H1 (cell line): ENCODE results near the gene PCDHB13. TPM values are rescaled to one million over a fixed set of nuclear protein-coding genes. Genes with fewer than 3 reads are reported as not detected.

Experiments
- CTCF ChIA-PET: fragments of 300-600 bp; sonication (Branson Sonifier 250); formaldehyde crosslinking; loops from one replicate; lab custom pipeline; 2021; ENCODE audit not compliant: partially characterized antibody; lab: Charles Lee
- POLR2A ChIA-PET: fragments of 300-600 bp; sonication (Branson Sonifier 250); formaldehyde crosslinking; loops from one replicate; lab custom pipeline; 2021; ENCODE audit warnings: inconsistent platforms; ENCODE audit not compliant: partially characterized antibody; lab: Charles Lee
- DNase-seq, 2 experiments: peaks; one replicate each; pipeline versions ENCODE4 v3.0.0 to v3.0.0-alpha.2; 2010 to 2022; ENCODE audit warnings: low spot score in 2 of 2, low read depth in 1 of 2, mixed read lengths in 1 of 2
- FAIRE-seq: peaks from 2 replicates; lab custom pipeline; 2011; peaks lifted over from hg19 to GRCh38; lab: Jason Lieb, UNC
- H2AFZ ChIP-seq: 2 replicates; pipeline ENCODE4 v1.8.1; 2012; ENCODE audit warnings: low read length, inconsistent platforms
- H2AK5ac ChIP-seq: 2 replicates; pipeline ENCODE4 v1.6.1; 2013; ENCODE audit warnings: low read depth, low read length
- H2BK120ac ChIP-seq: replicated peaks from 2 replicates; pipeline ENCODE3; 2013; ENCODE audit warnings: low read depth, low read length, inconsistent platforms
- H2BK12ac ChIP-seq: 2 replicates; pipeline ENCODE4 v1.6.1; 2013; ENCODE audit warnings: low read depth, low read length
- H2BK15ac ChIP-seq: 2 replicates; pipeline ENCODE4 v1.6.1; 2013; ENCODE audit warnings: low read length
- H2BK20ac ChIP-seq: 2 replicates; pipeline ENCODE4 v1.6.1; 2013; ENCODE audit warnings: low read length
- H2BK5ac ChIP-seq: 2 replicates; pipeline ENCODE4 v1.6.1; 2013; ENCODE audit warnings: low read depth, low read length
- H3K14ac ChIP-seq: 2 replicates; pipeline ENCODE4 v1.6.1; 2013; ENCODE audit warnings: inconsistent platforms; ENCODE audit not compliant: insufficient read length
- H3K18ac ChIP-seq: 2 replicates; pipeline ENCODE4 v1.6.1; 2013; ENCODE audit warnings: low read length; ENCODE audit errors: extremely low read depth
- H3K23ac ChIP-seq: 2 replicates; pipeline ENCODE4 v1.6.1; 2013; ENCODE audit warnings: inconsistent platforms; ENCODE audit not compliant: insufficient read length
- H3K23me2 ChIP-seq: 2 replicates; pipeline ENCODE4 v1.6.1; 2013; ENCODE audit warnings: low read depth, low read length
- H3K27ac ChIP-seq: 2 replicates; pipeline ENCODE4 v1.6.1; 2011; ENCODE audit warnings: low read depth, low read length, inconsistent platforms
- H3K27me3 ChIP-seq, 4 experiments: replicated peaks in 1 of 4; 1 replicate in 1 of 4; 2 replicates in 3 of 4; pipeline versions ENCODE4 v1.6.1 to v1.8.1; 2011 to 2013; ENCODE audit warnings: low read length in 3 of 4, mild to moderate bottlenecking in 3 of 4, inconsistent platforms in 2 of 4, mixed read lengths in 2 of 4, moderate library complexity in 1 of 4; ENCODE audit not compliant: control insufficient read depth in 3 of 4, insufficient read depth in 3 of 4; ENCODE audit errors: extremely low read depth in 1 of 4
- H3K36me3 ChIP-seq, 4 experiments: 2 replicates each; pipeline versions ENCODE4 v1.6.1 to v1.8.1; 2011 to 2013; ENCODE audit warnings: mild to moderate bottlenecking in 4 of 4, low read length in 3 of 4, moderate library complexity in 2 of 4, control low read depth in 1 of 4, inconsistent platforms in 1 of 4; ENCODE audit not compliant: insufficient read depth in 4 of 4, control insufficient read depth in 2 of 4
- H3K4ac ChIP-seq: replicated peaks from 2 replicates; pipeline ENCODE3; 2013; ENCODE audit warnings: low read length, low read depth, mixed read lengths, inconsistent platforms; ENCODE audit not compliant: insufficient read length
- H3K4me1 ChIP-seq, 4 experiments: replicated peaks in 1 of 4; 1 replicate in 1 of 4; 2 replicates in 3 of 4; pipeline versions ENCODE4 v1.6.1 to v1.8.1; 2011 to 2013; ENCODE audit warnings: low read length in 3 of 4, inconsistent platforms in 2 of 4, mixed read lengths in 1 of 4; ENCODE audit not compliant: insufficient read depth in 4 of 4, control insufficient read depth in 3 of 4
- H3K4me2 ChIP-seq, 2 experiments: 2 replicates each; pipeline versions ENCODE4 v1.6.1 to v1.8.1; 2011 to 2013; ENCODE audit warnings: low read depth in 2 of 2, low read length in 2 of 2, control low read depth in 1 of 2, inconsistent platforms in 1 of 2, mild to moderate bottlenecking in 1 of 2; ENCODE audit not compliant: insufficient read depth in 1 of 2
- H3K4me3 ChIP-seq, 4 experiments: fragments of 200-600, 300-600 bp in 1 of 4; sonication (generic), shearing (Covaris generic), sonication (Bioruptor Twin) in 1 of 4; 2 replicates each; pipeline versions ENCODE4 v1.5.1 to v1.8.1; 2011 to 2016; ENCODE audit warnings: low read length in 4 of 4, low read depth in 3 of 4, control low read depth in 2 of 4, inconsistent platforms in 2 of 4, mild to moderate bottlenecking in 2 of 4, mixed read lengths in 1 of 4, moderate library complexity in 1 of 4; ENCODE audit not compliant: insufficient read depth in 2 of 4; ENCODE audit errors: extremely low read depth in 1 of 4
- H3K56ac ChIP-seq: replicated peaks from 2 replicates; pipeline ENCODE3; 2013; ENCODE audit warnings: low read depth, mild to moderate bottlenecking, mixed read lengths, low read length, inconsistent platforms; ENCODE audit not compliant: insufficient read length
- H3K79me1 ChIP-seq: 2 replicates; pipeline ENCODE4 v1.6.1; 2013; ENCODE audit warnings: low read depth, low read length, control low read depth
- H3K79me2 ChIP-seq, 2 experiments: 2 replicates each; pipeline versions ENCODE4 v1.6.1 to v1.8.1; 2012 to 2013; ENCODE audit warnings: low read length in 2 of 2, mild to moderate bottlenecking in 2 of 2, inconsistent platforms in 1 of 2; ENCODE audit not compliant: insufficient read depth in 2 of 2, control insufficient read depth in 1 of 2
- H3K9ac ChIP-seq, 4 experiments: replicated peaks in 1 of 4; 1 replicate in 1 of 4; 2 replicates in 3 of 4; pipeline versions ENCODE4 v1.6.1 to v1.8.1; 2011 to 2013; ENCODE audit warnings: low read depth in 3 of 4, low read length in 3 of 4, control low read depth in 2 of 4, mild to moderate bottlenecking in 2 of 4, moderate library complexity in 2 of 4, inconsistent platforms in 1 of 4; ENCODE audit errors: extremely low read depth in 1 of 4
- H3K9me3 ChIP-seq, 2 experiments: 2 replicates each; pipeline versions ENCODE4 v1.6.1 to v1.8.1; 2012 to 2013; ENCODE audit warnings: mild to moderate bottlenecking in 2 of 2, moderate library complexity in 2 of 2, control low read depth in 1 of 2, inconsistent platforms in 1 of 2, low read depth in 1 of 2, low read length in 1 of 2, mixed read lengths in 1 of 2; ENCODE audit not compliant: insufficient read depth in 2 of 2
- H4K20me1 ChIP-seq, 2 experiments: replicated peaks in 1 of 2; 2 replicates each; pipeline versions ENCODE3 to v1.8.1; 2011 to 2013; ENCODE audit warnings: inconsistent platforms in 2 of 2, low read length in 2 of 2, mild to moderate bottlenecking in 1 of 2; ENCODE audit not compliant: insufficient read depth in 2 of 2, control insufficient read depth in 1 of 2
- H4K5ac ChIP-seq: 2 replicates; pipeline ENCODE4 v1.6.1; 2013; ENCODE audit warnings: low read length, low read depth, mixed read lengths, inconsistent platforms; ENCODE audit not compliant: insufficient read length
- H4K8ac ChIP-seq: 2 replicates; pipeline ENCODE4 v1.8.0; 2013; ENCODE audit warnings: mild to moderate bottlenecking, moderate library complexity, low read length, inconsistent platforms; ENCODE audit not compliant: insufficient read depth; ENCODE audit errors: extremely low read depth
- H4K91ac ChIP-seq: replicated peaks from 2 replicates; pipeline ENCODE3; 2013; ENCODE audit warnings: low read length, mixed read lengths, inconsistent platforms; ENCODE audit not compliant: insufficient read length
- POLR2AphosphoS5 ChIP-seq: IDR thresholded peaks from 2 replicates; pipeline ENCODE4 v1.6.1; 2011; ENCODE audit warnings: low read depth, low read length
- RAD21 ChIP-seq, 2 experiments: IDR thresholded peaks in 1 of 2; conservative IDR thresholded peaks in 1 of 2; 2 replicates each; pipeline ENCODE4 v1.6.1; 2011; ENCODE audit warnings: low read depth in 2 of 2, low read length in 2 of 2, improper control_type of control experiment in 1 of 2, inconsistent platforms in 1 of 2, mild to moderate bottlenecking in 1 of 2, moderate library complexity in 1 of 2
- TAF1 ChIP-seq: IDR thresholded peaks from 2 replicates; pipeline ENCODE4 v1.6.1; 2011; ENCODE audit warnings: mild to moderate bottlenecking, low read depth, low read length
- WGBS, 2 experiments: shearing (Covaris generic) in 1 of 2; methylation state at CpG; one replicate each; pipeline versions ENCODE4 v1.1.6 to v1.1.7; 2013 to 2015; ENCODE audit warnings: low lambda C conversion rate in 2 of 2, mixed read lengths in 2 of 2, inconsistent platforms in 1 of 2, low coverage in 1 of 2, missing lambda C conversion rate in 1 of 2; ENCODE audit not compliant: insufficient replicate concordance in 2 of 2, insufficient coverage in 1 of 2, insufficient read length in 1 of 2; ENCODE audit errors: extremely low coverage in 1 of 2, missing lambda C conversion rate in 1 of 2; 5-methylcytosine and 5-hydroxymethylcytosine counted together
- polyA plus RNA-seq, 7 experiments: library from polyadenylated mRNA; depleted of rRNA in 3 of 7; stranded (reverse) in 5 of 7; unstranded in 2 of 7; fragments of >200 nt in 5 of 7; fragments of 200-250 nt in 2 of 7; gene quantifications; 1 replicate in 5 of 7; 2 replicates in 1 of 7; 4 replicates in 1 of 7; pipeline versions ENCODE4 v1.2.1 to v1.2.3, GENCODE V29; 2011 to 2013; ENCODE audit warnings: missing spikeins in 2 of 7, mixed read lengths in 2 of 7
- total RNA-seq: library from RNA; stranded (reverse); fragmentation: NEBNext Ultra II Directional; extraction: Animal tissue kit (Norgen Biotek cat#: 25700); gene quantifications from 2 replicates; pipeline ENCODE4 v1.2.1, GENCODE V29; 2021

The PCDHB13 gene
- total and polyA plus RNA-seq, 2 of the 8 experiments (the other 6 are each of a cell fraction or from before 2014, with no cell fraction given): 1.1 to 1.4 TPM

DNA sequence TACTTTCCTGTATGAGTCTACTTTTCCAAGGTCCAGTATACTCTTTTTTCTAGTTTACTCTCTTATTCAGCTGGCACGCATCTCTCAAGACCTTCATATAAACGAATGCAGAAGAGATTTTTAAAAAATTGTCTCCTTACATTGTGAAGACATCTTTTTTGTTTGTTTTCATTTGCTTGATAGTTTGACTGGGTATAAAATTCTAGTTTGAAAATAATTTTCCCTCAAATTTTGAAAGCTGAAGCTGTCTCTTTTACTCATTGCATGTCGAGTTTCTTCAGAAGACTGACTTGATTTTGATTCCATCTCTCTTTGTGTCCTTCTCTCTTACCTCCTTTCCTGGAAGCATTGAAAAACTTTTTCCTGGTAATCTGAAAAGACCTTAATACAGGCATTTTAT, 17.4 kb upstream of the PCDHB13 start:
- no peak overlapping the region for H3K4ac ChIP-seq
- H3K14ac ChIP-seq: no peak overlapping the region
- H2BK120ac ChIP-seq: no peak overlapping the region
- no peak overlapping the region for H2BK5ac ChIP-seq
- H4K8ac ChIP-seq: no peak overlapping the region
- TF ChIP-seq RAD21 (IDR thresholded peaks at IDR 0.05 in 1 of 2, conservative IDR thresholded peaks at IDR 0.05 in 1 of 2; ENCODE audit: low read depth in 2 of 2, low read length in 2 of 2) (no peak), POLR2AphosphoS5 (no peak), TAF1 (no peak)
- no peak overlapping the region for H2BK15ac ChIP-seq
- H3K27ac ChIP-seq: no peak overlapping the region
- H3K23ac ChIP-seq: no peak overlapping the region
- H2AK5ac ChIP-seq: no peak overlapping the region
- no peak overlapping the region for H3K4me2 ChIP-seq
- H2AFZ ChIP-seq: no peak overlapping the region
- H3K36me3 ChIP-seq: no peaks in the 10 kb centered on the region
- FAIRE-seq (no peak), DNase-seq (no peak)
- POLR2A ChIA-PET: no interaction called here
- no peaks in the 10 kb centered on the region for H3K79me1 ChIP-seq
- no peak overlapping the region for H3K9ac ChIP-seq
- H3K56ac ChIP-seq: no peak overlapping the region
- H3K4me1 ChIP-seq: no peaks in the 10 kb centered on the region; a peak in 1 of 7 replicates
- no peaks in the 10 kb centered on the region for H3K27me3 ChIP-seq
- CTCF ChIA-PET: interaction anchor here (0.7 to 6.0 kb wide), 13 partner anchors 9 to 402 kb away, joined by 3 to 39 read pairs (median 4); partner anchors contain the start of genes PCDHA2, PCDHB12, PCDHB14 and PCDHB16
- H4K91ac ChIP-seq: no peak overlapping the region
- H2BK20ac ChIP-seq: no peak overlapping the region
- no peaks in the 10 kb centered on the region for H3K79me2 ChIP-seq
- WGBS, 2 experiments: 86% methylated on average over 3 of the region's 3 CpGs; no CpG with 5 or more reads in 1 of the 2 experiments
- peaks cover 6 to 10% of the 10 kb centered on the region in 2 experiments; a peak in 2 of 4 replicates for H3K9me3 ChIP-seq
- no peak overlapping the region for H3K4me3 ChIP-seq
- H2BK12ac ChIP-seq: no peak overlapping the region
- no peak overlapping the region for H3K18ac ChIP-seq
- no peak overlapping the region for H4K5ac ChIP-seq
- H3K23me2 ChIP-seq: no peaks in the 10 kb centered on the region; the same call in 1 of the 2 replicates
- no peaks in the 10 kb centered on the region for H4K20me1 ChIP-seq
